ENCODE measurements around the gene MVB12B.

MVB12B gene

GRCh38 chr9:126341902-126342301, 15.3 kb downstream of the MVB12B start:
- no peak overlapping the region for H3K4me3 ChIP-seq (replicated peaks; ENCODE audit: insufficient read depth, low read length)
- TF ChIP-seq POLR2AphosphoS5 (IDR thresholded peaks at IDR 0.05; ENCODE audit: low read depth) (no peak), SPI1 (IDR thresholded peaks at IDR 0.05; ENCODE audit: borderline replicate concordance, low read depth) (no peak)
- DNase-seq (ENCODE audit: low read depth in 1 of 2, low spot score in 1 of 2), result no peak
- no peak overlapping the region for H3K27ac ChIP-seq (replicated peaks)
- H3K27me3 ChIP-seq (ENCODE audit: insufficient read depth, poor library complexity, severe bottlenecking), result no peaks in the 10 kb centered on the region

DNA sequence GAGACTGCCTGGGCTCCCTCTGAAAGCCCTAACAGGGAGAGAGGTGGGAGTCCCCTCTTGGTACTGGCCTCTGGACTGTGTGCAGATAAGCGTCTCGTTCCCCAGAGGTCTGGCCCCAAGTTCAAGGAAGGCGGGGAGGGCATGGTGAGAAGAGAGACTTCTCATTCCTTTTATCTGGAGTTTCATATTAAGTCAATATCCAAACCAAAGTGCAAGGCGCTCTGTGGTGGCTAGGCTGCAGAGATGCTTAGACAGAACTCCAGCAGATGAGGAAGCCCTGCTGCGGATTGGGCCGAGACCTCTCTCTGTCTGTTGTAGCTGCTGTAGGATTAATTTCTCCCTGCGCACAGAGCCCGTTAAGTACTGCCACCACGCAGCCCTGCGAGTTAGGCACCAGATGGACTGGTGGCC, 16.0 kb downstream of the MVB12B start:
- Histone ChIP-seq H3K27me3 (ENCODE audit: insufficient read depth, poor library complexity, severe bottlenecking) (no peaks in the 10 kb centered on the region), H3K27ac (replicated peaks) (no peak overlapping the region), H3K4me3 (replicated peaks; ENCODE audit: insufficient read depth, low read length) (no peak overlapping the region)
- no peak for DNase-seq (ENCODE audit: low read depth in 1 of 2, low spot score in 1 of 2)
- TF ChIP-seq POLR2AphosphoS5 (IDR thresholded peaks at IDR 0.05; ENCODE audit: low read depth) (no peak), SPI1 (IDR thresholded peaks at IDR 0.05; ENCODE audit: borderline replicate concordance, low read depth) (no peak), GABPA (IDR thresholded peaks at IDR 0.05; ENCODE audit: low read depth) (no peak), REST (IDR thresholded peaks at IDR 0.05; ENCODE audit: insufficient replicate concordance, low read depth) (no peak)
- TF ChIP-seq, protein P1, sequence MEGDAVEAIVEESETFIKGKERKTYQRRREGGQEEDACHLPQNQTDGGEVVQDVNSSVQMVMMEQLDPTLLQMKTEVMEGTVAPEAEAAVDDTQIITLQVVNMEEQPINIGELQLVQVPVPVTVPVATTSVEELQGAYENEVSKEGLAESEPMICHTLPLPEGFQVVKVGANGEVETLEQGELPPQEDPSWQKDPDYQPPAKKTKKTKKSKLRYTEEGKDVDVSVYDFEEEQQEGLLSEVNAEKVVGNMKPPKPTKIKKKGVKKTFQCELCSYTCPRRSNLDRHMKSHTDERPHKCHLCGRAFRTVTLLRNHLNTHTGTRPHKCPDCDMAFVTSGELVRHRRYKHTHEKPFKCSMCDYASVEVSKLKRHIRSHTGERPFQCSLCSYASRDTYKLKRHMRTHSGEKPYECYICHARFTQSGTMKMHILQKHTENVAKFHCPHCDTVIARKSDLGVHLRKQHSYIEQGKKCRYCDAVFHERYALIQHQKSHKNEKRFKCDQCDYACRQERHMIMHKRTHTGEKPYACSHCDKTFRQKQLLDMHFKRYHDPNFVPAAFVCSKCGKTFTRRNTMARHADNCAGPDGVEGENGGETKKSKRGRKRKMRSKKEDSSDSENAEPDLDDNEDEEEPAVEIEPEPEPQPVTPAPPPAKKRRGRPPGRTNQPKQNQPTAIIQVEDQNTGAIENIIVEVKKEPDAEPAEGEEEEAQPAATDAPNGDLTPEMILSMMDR (IDR thresholded peaks at IDR 0.05; ENCODE audit: insufficient read depth, low read length), result no peak

GRCh38 chr9:126343271-126343700, 16.7 kb downstream of the MVB12B start:
- TF ChIP-seq GABPA (IDR thresholded peaks at IDR 0.05; ENCODE audit: low read depth) (no peak), POLR2AphosphoS5 (IDR thresholded peaks at IDR 0.05; ENCODE audit: low read depth) (no peak), SPI1 (IDR thresholded peaks at IDR 0.05; ENCODE audit: borderline replicate concordance, low read depth) (no peak), REST (IDR thresholded peaks at IDR 0.05; ENCODE audit: insufficient replicate concordance, low read depth) (no peak)
- TF ChIP-seq, protein P1 (IDR thresholded peaks at IDR 0.05; ENCODE audit: insufficient read depth, low read length), result no peak
- Histone ChIP-seq H3K27me3 (ENCODE audit: insufficient read depth, poor library complexity, severe bottlenecking) (no peaks in the 10 kb centered on the region), H3K4me3 (replicated peaks; ENCODE audit: insufficient read depth, low read length) (no peak overlapping the region), H3K27ac (replicated peaks) (no peak overlapping the region)
- DNase-seq (ENCODE audit: low read depth in 1 of 2, low spot score in 1 of 2), result no peak

DNA sequence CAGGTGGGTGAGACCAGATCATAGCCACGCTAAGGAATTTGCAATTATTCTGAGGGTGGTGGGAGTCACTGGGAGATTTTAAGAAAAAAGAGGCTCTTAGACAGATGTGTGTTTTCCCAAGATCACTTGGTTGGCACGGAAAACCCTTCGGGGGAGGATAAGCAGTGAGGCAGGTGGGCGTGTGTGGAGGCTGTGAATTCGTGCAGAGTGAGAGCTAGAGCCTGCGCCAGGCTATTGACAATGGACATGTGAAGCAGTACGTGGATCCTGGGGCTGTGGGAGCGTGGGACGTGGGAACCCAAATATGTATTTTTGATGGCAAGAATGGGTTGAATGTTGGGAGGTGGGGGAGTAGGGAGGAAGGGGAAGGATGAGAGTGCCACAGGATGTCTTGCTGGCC, 19.4 kb downstream of the MVB12B start:
- Histone ChIP-seq H3K27ac (replicated peaks) (no peak overlapping the region), H3K27me3 (ENCODE audit: insufficient read depth, poor library complexity, severe bottlenecking) (no peaks in the 10 kb centered on the region), H3K4me3 (replicated peaks; ENCODE audit: insufficient read depth, low read length) (no peak overlapping the region)
- no peak for DNase-seq (ENCODE audit: low read depth in 1 of 2, low spot score in 1 of 2)
- TF ChIP-seq, protein P1 (IDR thresholded peaks at IDR 0.05; ENCODE audit: insufficient read depth, low read length), result no peak
- TF ChIP-seq POLR2AphosphoS5 (IDR thresholded peaks at IDR 0.05; ENCODE audit: low read depth) (no peak), REST (IDR thresholded peaks at IDR 0.05; ENCODE audit: insufficient replicate concordance, low read depth) (no peak), SPI1 (IDR thresholded peaks at IDR 0.05; ENCODE audit: borderline replicate concordance, low read depth) (no peak), GABPA (IDR thresholded peaks at IDR 0.05; ENCODE audit: low read depth) (no peak)
